CD14-positive monocyte (primary cell): Measurements from ENCODE around the gene KCNQ1. TPM values are rescaled to one million over a fixed set of nuclear protein-coding genes. Genes with fewer than 3 reads are reported as not detected.

ENCODE experiments used
- DNase-seq, 3 donors: peaks; one replicate each; pipeline ENCODE4 v3.0.0-alpha.2; 2011 to 2022
- H2AFZ ChIP-seq: 2 replicates; pipeline ENCODE4 v1.6.0; 2012; ENCODE audit warnings: mild to moderate bottlenecking, low read depth, low read length, inconsistent platforms; ENCODE audit not compliant: insufficient read depth, poor library complexity, severe bottlenecking
- H3K27ac ChIP-seq, 2 donors: 1 replicate in 1 of 2; 2 replicates in 1 of 2; pipeline ENCODE4 v1.5.1; 2012 to 2013; ENCODE audit warnings: low read length in 2 of 2, control low read depth in 1 of 2, inconsistent platforms in 1 of 2, low read depth in 1 of 2, mild to moderate bottlenecking in 1 of 2
- H3K27me3 ChIP-seq, 2 donors: one replicate each; pipeline versions ENCODE4 v1.6.0 to v1.6.1; 2011 to 2013; ENCODE audit warnings: low read length in 2 of 2; ENCODE audit not compliant: control insufficient read depth in 2 of 2, insufficient read depth in 2 of 2
- H3K36me3 ChIP-seq, 2 donors: replicated peaks in 1 of 2; 1 replicate in 1 of 2; 2 replicates in 1 of 2; pipeline versions ENCODE4 v1.5.1 to v1.6.1; 2012 to 2013; ENCODE audit warnings: low read length in 2 of 2, control low read depth in 1 of 2, inconsistent platforms in 1 of 2, mild to moderate bottlenecking in 1 of 2; ENCODE audit not compliant: insufficient read depth in 2 of 2, control insufficient read depth in 1 of 2
- H3K4me1 ChIP-seq, 2 donors: 1 replicate in 1 of 2; 2 replicates in 1 of 2; pipeline versions ENCODE4 v1.5.1 to v1.6.1; 2012 to 2013; ENCODE audit warnings: low read length in 2 of 2, control low read depth in 1 of 2, inconsistent platforms in 1 of 2, mild to moderate bottlenecking in 1 of 2, moderate library complexity in 1 of 2; ENCODE audit not compliant: insufficient read depth in 2 of 2, control insufficient read depth in 1 of 2
- H3K4me2 ChIP-seq: replicated peaks from 2 replicates; pipeline ENCODE3; 2012; ENCODE audit warnings: low read length, moderate library complexity, mild to moderate bottlenecking; ENCODE audit not compliant: poor library complexity, severe bottlenecking; ENCODE audit errors: extremely low read depth
- H3K4me3 ChIP-seq, 3 experiments: fragments of 200-600 bp in 1 of 3; sonication (generic) in 1 of 3; replicated peaks in 1 of 3; 1 replicate in 2 of 3; 2 replicates in 1 of 3; pipeline ENCODE4 v1.5.1; 2011 to 2013; ENCODE audit warnings: low read length in 3 of 3, mild to moderate bottlenecking in 3 of 3, control low read depth in 2 of 3, low read depth in 2 of 3, inconsistent platforms in 1 of 3, moderate library complexity in 1 of 3
- H3K79me2 ChIP-seq: 2 replicates; pipeline ENCODE4 v1.6.0; 2012; ENCODE audit warnings: mild to moderate bottlenecking, control low read depth, inconsistent platforms, low read length, moderate library complexity; ENCODE audit not compliant: insufficient read depth
- H3K9ac ChIP-seq: 2 replicates; pipeline ENCODE4 v1.6.0; 2017; ENCODE audit warnings: low read length, mild to moderate bottlenecking; ENCODE audit not compliant: insufficient read depth, poor library complexity, severe bottlenecking
- H3K9me3 ChIP-seq, 2 donors: replicated peaks in 1 of 2; 1 replicate in 1 of 2; 2 replicates in 1 of 2; pipeline versions ENCODE4 v1.5.1 to v1.6.1; 2012 to 2013; ENCODE audit warnings: low read length in 2 of 2, control low read depth in 1 of 2; ENCODE audit not compliant: control insufficient read depth in 1 of 2, insufficient read depth in 1 of 2
- H4K20me1 ChIP-seq: 2 replicates; pipeline ENCODE4 v1.6.0; 2012; ENCODE audit warnings: mild to moderate bottlenecking, low read length, control low read depth, moderate library complexity; ENCODE audit not compliant: insufficient read depth
- H3K27ac Mint-ChIP-seq, 7 donors: one replicate each; pipeline ENCODE4 v1.8.0; 2020; ENCODE audit warnings: mild to moderate bottlenecking in 7 of 7, mixed read lengths in 7 of 7, moderate library complexity in 6 of 7, inconsistent platforms in 2 of 7
- H3K27me3 Mint-ChIP-seq, 3 donors: one replicate each; pipeline ENCODE4 v1.8.0; 2021 to 2022; ENCODE audit warnings: low read depth in 3 of 3, mild to moderate bottlenecking in 3 of 3, mixed read lengths in 3 of 3, moderate library complexity in 3 of 3, inconsistent platforms in 1 of 3
- H3K36me3 Mint-ChIP-seq, 2 donors: one replicate each; pipeline ENCODE4 v1.8.0; 2020; ENCODE audit warnings: mixed read lengths in 2 of 2, inconsistent platforms in 1 of 2, mild to moderate bottlenecking in 1 of 2
- H3K4me1 Mint-ChIP-seq: one replicate; pipeline ENCODE4 v1.8.0; 2020; ENCODE audit warnings: mild to moderate bottlenecking, mixed read lengths
- H3K4me3 Mint-ChIP-seq, 2 donors: one replicate each; pipeline ENCODE4 v1.8.0; 2020; ENCODE audit warnings: mild to moderate bottlenecking in 2 of 2, mixed read lengths in 2 of 2, moderate library complexity in 1 of 2
- H3K9me3 Mint-ChIP-seq, 7 donors: one replicate each; pipeline ENCODE4 v1.8.0; 2020 to 2022; ENCODE audit warnings: mixed read lengths in 7 of 7, mild to moderate bottlenecking in 6 of 7, moderate library complexity in 6 of 7, inconsistent platforms in 2 of 7
- CTCF ChIP-seq: fragments of 200-600 bp; IDR thresholded peaks from one replicate; pipeline ENCODE4 v1.8.0; 2022; ENCODE audit warnings: antibody characterized with exemption, mild to moderate bottlenecking
- WGBS: methylation state at CpG from one replicate; pipeline ENCODE4 v1.1.5; 2013; ENCODE audit warnings: missing lambda C conversion rate; ENCODE audit not compliant: insufficient coverage; 5-methylcytosine and 5-hydroxymethylcytosine counted together
- intact Hi-C, 2 donors: fragments of 100-400 bp; cut with micrococcal nuclease; formaldehyde crosslinking; loops; one replicate each; pipeline versions ENCODE4 v1.15.0 to v1.15.1; 2023
- polyA plus RNA-seq, 3 donors: library from polyadenylated mRNA; depleted of rRNA in 1 of 3; unstranded in 2 of 3; stranded (reverse) in 1 of 3; fragments of 300-500 nt in 2 of 3; fragments of >200 nt in 1 of 3; fragmentation: Illumina TruSeq in 2 of 3; gene quantifications; 1 replicate in 2 of 3; 2 replicates in 1 of 3; pipeline ENCODE4 v1.2.3, GENCODE V29; 2012 to 2021

The KCNQ1 gene
- polyA plus RNA-seq, 3 donors: 14.9 to 31.8 (median 21.6) TPM

GRCh38 chr11:2771758-2772466 is 327.1 kb downstream of the KCNQ1 start:
- H3K79me2 ChIP-seq: no peaks in the 10 kb centered on the region

GRCh38 chr11:2772544-2773031 is 327.8 kb downstream of the KCNQ1 start:
- Mint-ChIP-seq H3K27me3 (peaks cover 0 to 8% (median 5%) of the 10 kb centered on the region in 3 donors), H3K9me3 (peaks cover 0 to 3% (median 0%) of the 10 kb centered on the region in 7 donors), H3K27ac (no peak overlapping the region), H3K4me1 (peaks cover 2% of the 10 kb centered on the region), H3K36me3 (peaks cover 59 to 67% of the 10 kb centered on the region in 2 donors), H3K4me3 (no peak overlapping the region)
- no peaks in the 10 kb centered on the region for H3K27me3 ChIP-seq
- no peak for DNase-seq
- no peaks in the 10 kb centered on the region for H3K4me1 ChIP-seq
- H3K4me2 ChIP-seq: no peak overlapping the region
- no peak overlapping the region for H3K9ac ChIP-seq
- no peaks in the 10 kb centered on the region for H3K79me2 ChIP-seq
- intact Hi-C loops: no loop called here
- H3K4me3 ChIP-seq: no peak overlapping the region
- WGBS: 96% methylated on average over 5 of the region's 7 CpGs
- no peak overlapping the region for H2AFZ ChIP-seq
- H4K20me1 ChIP-seq: peaks cover 18% of the 10 kb centered on the region
- no peak overlapping the region for H3K27ac ChIP-seq
- TF ChIP-seq CTCF: no peak
- peaks cover 50 to 69% of the 10 kb centered on the region in 2 donors for H3K36me3 ChIP-seq
- no peaks in the 10 kb centered on the region for H3K9me3 ChIP-seq

More at GRCh38 chr11:2771758-2772466, 327.1 kb downstream of the KCNQ1 start:
- TF ChIP-seq CTCF: no peak
- H3K27ac Mint-ChIP-seq: no peak overlapping the region
- H3K27me3 ChIP-seq: no peaks in the 10 kb centered on the region
- no peak overlapping the region for H3K4me2 ChIP-seq
- no peaks in the 10 kb centered on the region for H3K9me3 ChIP-seq
- H3K4me3 ChIP-seq: no peak overlapping the region
- intact Hi-C loops: no loop called here
- H4K20me1 ChIP-seq: peaks cover 19% of the 10 kb centered on the region
- peaks cover 0 to 3% (median 0%) of the 10 kb centered on the region in 7 donors for H3K9me3 Mint-ChIP-seq
- H3K4me3 Mint-ChIP-seq: no peak overlapping the region
- 93% methylated on average over 8 of the region's 12 CpGs for WGBS
- no peak overlapping the region for H3K9ac ChIP-seq
- H2AFZ ChIP-seq: no peak overlapping the region
- H3K36me3 Mint-ChIP-seq: peaks cover 56 to 65% of the 10 kb centered on the region in 2 donors
- no peaks in the 10 kb centered on the region for H3K4me1 ChIP-seq
- H3K27me3 Mint-ChIP-seq: peaks cover 0 to 8% (median 5%) of the 10 kb centered on the region in 3 donors
- no peak overlapping the region for H3K27ac ChIP-seq
- H3K4me1 Mint-ChIP-seq: no peaks in the 10 kb centered on the region
- DNase-seq: no peak
- H3K36me3 ChIP-seq: peaks cover 49 to 65% of the 10 kb centered on the region in 2 donors
